Central memory CD8-positive, alpha-beta T cell (primary cell): ENCODE data around the gene CDH12.

Source experiments
- ATAC-seq: fragments of 150-1000 bp; cut with Tn5 transposase; replicated peaks from 2 replicates; pipeline ENCODE4 v1.10.0; 2022; ENCODE audit warnings: mild to moderate bottlenecking, moderate FRiP score, moderate number of reproducible peaks; ENCODE audit not compliant: poor library complexity, severe bottlenecking; ENCODE audit errors: extremely low read depth
- DNase-seq, 2 donors: peaks; one replicate each; pipeline ENCODE4 v3.0.0; 2021; ENCODE audit warnings: low spot score in 2 of 2
- H3K27ac Mint-ChIP-seq: one replicate; pipeline ENCODE4 v1.8.0; 2022; ENCODE audit warnings: low read depth, mild to moderate bottlenecking, moderate library complexity, mixed read lengths
- H3K27me3 Mint-ChIP-seq: one replicate; pipeline ENCODE4 v1.8.0; 2022; ENCODE audit warnings: mixed read lengths
- H3K36me3 Mint-ChIP-seq: one replicate; pipeline ENCODE4 v1.8.0; 2022; ENCODE audit warnings: mild to moderate bottlenecking, moderate library complexity, mixed read lengths; ENCODE audit not compliant: insufficient read depth
- H3K4me1 Mint-ChIP-seq: one replicate; pipeline ENCODE4 v1.8.0; 2022; ENCODE audit warnings: mixed read lengths
- H3K4me3 Mint-ChIP-seq: one replicate; pipeline ENCODE4 v1.8.0; 2022; ENCODE audit warnings: mild to moderate bottlenecking, moderate library complexity, mixed read lengths
- H3K9me3 Mint-ChIP-seq: one replicate; pipeline ENCODE4 v1.8.0; 2022; ENCODE audit warnings: mixed read lengths

The CDH12 gene

DNA sequence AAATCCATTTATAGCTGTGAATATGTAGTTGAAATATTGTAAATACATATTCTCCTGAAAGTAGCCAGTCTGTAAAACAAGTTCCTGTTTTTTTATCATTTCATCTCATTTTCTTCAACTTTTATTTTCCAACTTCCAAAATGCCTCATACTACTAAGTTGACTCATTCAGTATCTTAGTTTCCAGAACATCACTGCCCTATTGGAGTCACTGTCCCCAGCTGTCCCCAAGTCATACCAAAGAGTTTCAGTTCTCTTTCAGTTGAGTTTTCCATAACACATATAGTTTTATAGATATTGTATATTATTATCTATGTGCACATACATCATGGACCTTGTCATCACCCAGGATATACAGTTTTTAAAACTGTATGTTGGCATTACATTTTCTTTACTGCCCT, 261.7 kb downstream of the CDH12 start:
- H3K27ac Mint-ChIP-seq = no peak overlapping the region
- ATAC-seq = no peak
- H3K9me3 Mint-ChIP-seq = peaks cover 32% of the 10 kb centered on the region
- no peak overlapping the region for H3K4me3 Mint-ChIP-seq
- peaks cover 2% of the 10 kb centered on the region for H3K36me3 Mint-ChIP-seq
- no peaks in the 10 kb centered on the region for H3K27me3 Mint-ChIP-seq
- no peaks in the 10 kb centered on the region for H3K4me1 Mint-ChIP-seq
- no peak for DNase-seq

DNA sequence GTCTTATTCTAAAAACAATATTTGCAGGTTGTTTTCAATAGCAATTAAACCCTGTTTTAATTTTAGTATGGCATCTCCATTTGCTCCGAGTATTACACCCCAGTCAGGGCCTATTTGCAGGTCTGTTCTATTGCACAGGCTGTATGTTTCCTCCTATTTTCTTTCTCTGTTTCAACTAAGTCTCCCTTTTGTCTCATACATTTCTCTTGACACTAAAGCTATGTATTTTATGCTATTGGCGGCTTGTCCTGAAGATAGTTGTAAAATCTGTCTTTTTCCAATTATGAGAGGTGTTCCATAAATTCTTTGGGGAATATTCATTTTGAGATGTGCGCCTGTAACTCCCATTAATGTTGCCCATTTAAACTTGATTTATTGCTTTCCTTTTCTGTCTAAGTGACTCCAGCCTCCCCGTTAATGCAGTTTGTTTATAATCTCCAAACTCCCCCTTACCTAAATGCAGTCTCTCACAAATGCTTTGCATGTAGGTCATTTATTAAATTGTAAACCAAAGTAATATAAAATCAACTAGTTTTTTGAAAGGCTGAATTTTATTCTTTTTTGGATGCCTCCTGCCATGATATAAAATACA, 262.4 kb downstream of the CDH12 start:
- Mint-ChIP-seq H3K27ac (no peak overlapping the region), H3K9me3 (peaks cover 32% of the 10 kb centered on the region), H3K4me1 (no peaks in the 10 kb centered on the region), H3K36me3 (peaks cover 2% of the 10 kb centered on the region), H3K4me3 (no peak overlapping the region), H3K27me3 (no peaks in the 10 kb centered on the region)
- DNase-seq = no peak
- ATAC-seq = no peak

DNA sequence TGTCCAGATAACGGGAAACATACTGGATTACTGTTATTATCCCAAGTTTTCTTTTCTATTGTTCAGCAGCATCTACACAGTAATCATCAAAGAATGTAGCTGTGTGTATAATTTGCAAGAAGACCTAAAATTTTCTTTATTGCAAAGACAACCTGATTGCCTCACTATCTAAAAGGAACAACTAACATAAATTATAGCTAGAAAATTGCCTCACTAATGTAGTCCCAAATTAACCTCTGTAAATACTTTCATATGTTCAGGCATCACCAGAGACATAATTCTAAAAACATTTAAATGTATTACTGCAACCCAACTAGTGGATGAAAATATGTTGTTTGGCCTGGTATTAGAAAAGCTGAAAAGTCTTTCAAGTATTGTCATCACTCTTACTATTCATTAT, 275.4 kb downstream of the CDH12 start:
- Mint-ChIP-seq H3K36me3 (no peaks in the 10 kb centered on the region), H3K4me3 (no peak overlapping the region), H3K27me3 (no peaks in the 10 kb centered on the region), H3K4me1 (no peaks in the 10 kb centered on the region), H3K27ac (no peak overlapping the region), H3K9me3 (peaks cover 22% of the 10 kb centered on the region)
- no peak for ATAC-seq
- DNase-seq = no peak

DNA sequence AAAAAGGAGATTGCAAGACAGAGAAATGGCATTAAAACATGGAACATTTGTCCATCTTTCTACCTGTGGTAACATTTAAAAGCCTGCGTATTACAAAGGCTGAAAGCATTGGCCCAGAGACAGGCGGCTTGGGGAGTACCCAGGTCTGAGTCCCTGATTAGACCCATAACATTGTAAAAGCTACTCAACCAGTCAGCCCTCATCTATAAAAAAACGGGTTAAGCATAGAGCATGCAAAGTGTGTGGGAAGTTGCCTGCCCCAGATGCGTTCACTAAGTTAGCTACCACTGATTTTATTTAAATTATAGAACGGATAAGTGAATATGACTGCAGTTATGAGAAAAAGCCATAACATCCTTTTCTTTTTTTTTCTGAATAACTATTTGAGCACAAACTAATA, 276.1 kb downstream of the CDH12 start:
- no peak for ATAC-seq
- Mint-ChIP-seq H3K9me3 (peaks cover 22% of the 10 kb centered on the region), H3K27ac (no peak overlapping the region), H3K4me1 (no peaks in the 10 kb centered on the region), H3K27me3 (no peaks in the 10 kb centered on the region), H3K36me3 (no peaks in the 10 kb centered on the region), H3K4me3 (no peak overlapping the region)
- no peak for DNase-seq

DNA sequence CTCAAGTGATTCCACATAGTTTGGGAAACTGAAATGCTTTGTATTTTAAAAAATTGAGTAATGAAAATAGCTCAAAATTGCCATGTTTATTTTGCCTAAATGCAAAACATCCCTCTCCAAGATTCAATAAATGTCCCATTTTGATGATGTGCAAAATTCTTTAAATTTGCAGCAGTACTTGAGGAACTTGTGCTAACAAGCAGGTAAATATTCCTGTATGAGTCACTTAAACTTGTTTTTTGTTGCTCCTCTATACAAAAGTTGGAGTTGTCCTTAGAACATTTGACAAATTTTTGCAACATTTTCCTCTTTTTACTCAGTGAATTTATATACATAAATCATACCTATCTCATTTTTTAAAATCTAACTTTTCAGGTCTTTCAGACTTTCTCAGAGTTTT, 280.2 kb downstream of the CDH12 start:
- Mint-ChIP-seq H3K27me3 (no peaks in the 10 kb centered on the region), H3K27ac (no peak overlapping the region), H3K4me3 (no peak overlapping the region), H3K36me3 (no peaks in the 10 kb centered on the region), H3K9me3 (peaks cover 32% of the 10 kb centered on the region), H3K4me1 (no peaks in the 10 kb centered on the region)
- ATAC-seq (no peak), DNase-seq (no peak)

DNA sequence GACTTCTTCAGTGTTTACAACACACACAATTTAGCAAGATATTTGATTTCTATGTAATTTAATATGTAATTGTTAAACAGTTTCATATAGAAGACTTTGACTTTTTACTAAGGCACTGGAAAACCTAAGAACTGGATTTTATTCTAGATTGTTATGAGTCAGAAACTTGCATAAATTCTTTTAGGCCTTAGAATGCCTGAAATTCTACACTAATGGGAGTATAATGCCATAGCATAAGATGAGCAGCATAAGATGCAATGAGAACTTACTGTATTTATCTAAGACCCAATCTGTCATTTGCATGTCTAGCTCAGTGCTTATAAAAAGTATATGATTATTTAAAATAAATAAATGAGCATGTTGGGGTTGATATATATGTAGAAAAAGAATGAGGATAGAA, 285.2 kb downstream of the CDH12 start:
- H3K36me3 Mint-ChIP-seq = no peaks in the 10 kb centered on the region
- no peak for ATAC-seq
- peaks cover 24% of the 10 kb centered on the region for H3K9me3 Mint-ChIP-seq
- no peaks in the 10 kb centered on the region for H3K4me1 Mint-ChIP-seq
- no peak for DNase-seq
- H3K4me3 Mint-ChIP-seq = no peak overlapping the region
- no peak overlapping the region for H3K27ac Mint-ChIP-seq
- H3K27me3 Mint-ChIP-seq = no peaks in the 10 kb centered on the region

DNA sequence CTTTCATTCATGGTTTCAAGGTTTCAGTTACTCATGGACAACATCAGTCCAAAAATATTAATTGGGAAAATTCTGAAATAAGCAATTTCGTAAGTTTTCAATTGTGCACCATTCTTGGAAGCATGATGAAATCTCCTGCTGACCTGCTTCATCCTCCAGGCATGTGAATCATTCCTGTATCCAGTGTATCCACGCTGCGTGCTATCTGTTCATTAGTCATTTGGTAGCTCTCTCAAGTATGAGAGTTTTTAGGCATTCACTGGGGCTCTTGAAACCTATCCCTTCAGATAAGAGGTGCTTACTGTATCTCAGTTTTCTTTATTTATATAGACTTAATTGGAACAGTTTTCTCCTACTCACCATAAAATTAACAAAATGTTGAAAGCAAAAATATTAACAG, 293.0 kb downstream of the CDH12 start:
- H3K4me3 Mint-ChIP-seq = no peak overlapping the region
- no peak overlapping the region for H3K27ac Mint-ChIP-seq
- DNase-seq = no peak
- ATAC-seq = no peak
- no peaks in the 10 kb centered on the region for H3K27me3 Mint-ChIP-seq
- H3K9me3 Mint-ChIP-seq = peaks cover 24% of the 10 kb centered on the region
- H3K36me3 Mint-ChIP-seq = no peaks in the 10 kb centered on the region
- no peaks in the 10 kb centered on the region for H3K4me1 Mint-ChIP-seq

DNA sequence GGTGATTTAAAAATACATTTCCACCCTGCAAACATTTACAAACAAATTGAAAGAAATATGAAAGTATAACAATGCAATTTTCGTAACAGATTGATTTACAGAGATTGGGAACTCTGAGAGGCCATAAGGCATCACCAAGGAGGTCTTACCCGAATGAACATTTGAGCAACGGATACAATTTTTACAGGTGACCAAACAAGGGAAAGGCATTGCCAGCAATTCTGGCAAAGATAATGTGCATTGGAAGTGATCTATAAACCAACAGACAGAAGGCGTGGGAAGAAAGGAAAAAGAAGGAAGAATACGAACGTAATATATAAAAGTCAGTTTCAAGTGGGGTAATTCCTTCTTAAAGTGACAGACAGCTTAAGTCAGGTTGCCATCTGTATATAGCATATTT, 295.9 kb downstream of the CDH12 start:
- H3K36me3 Mint-ChIP-seq = no peaks in the 10 kb centered on the region
- DNase-seq = no peak

DNA sequence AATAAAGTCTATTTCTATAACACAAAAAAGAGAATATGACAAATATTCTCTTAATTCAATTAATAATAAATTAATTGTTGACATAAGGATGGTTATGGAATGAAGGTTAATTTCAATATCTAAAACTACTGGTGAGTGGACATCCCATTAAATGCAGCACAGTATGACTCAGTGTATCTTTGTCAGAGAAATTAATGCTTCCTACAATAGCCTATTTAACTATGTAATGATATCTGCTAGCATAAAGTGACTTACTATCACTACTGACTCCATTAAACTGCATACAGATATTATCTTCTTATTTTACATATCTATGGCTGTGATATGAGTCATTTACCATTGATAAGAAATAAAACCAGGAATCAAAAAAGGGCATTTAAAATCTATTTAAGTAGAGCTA, 298.7 kb downstream of the CDH12 start:
- Mint-ChIP-seq H3K27me3 (no peaks in the 10 kb centered on the region), H3K27ac (no peak overlapping the region)
- no peak for ATAC-seq

More for the DNA sequence above, 295.9 kb downstream of the CDH12 start:
- H3K27me3 Mint-ChIP-seq = no peaks in the 10 kb centered on the region
- H3K9me3 Mint-ChIP-seq = peaks cover 16% of the 10 kb centered on the region
- no peak overlapping the region for H3K4me3 Mint-ChIP-seq
- H3K27ac Mint-ChIP-seq = no peak overlapping the region
- no peaks in the 10 kb centered on the region for H3K4me1 Mint-ChIP-seq
- ATAC-seq = no peak

DNA sequence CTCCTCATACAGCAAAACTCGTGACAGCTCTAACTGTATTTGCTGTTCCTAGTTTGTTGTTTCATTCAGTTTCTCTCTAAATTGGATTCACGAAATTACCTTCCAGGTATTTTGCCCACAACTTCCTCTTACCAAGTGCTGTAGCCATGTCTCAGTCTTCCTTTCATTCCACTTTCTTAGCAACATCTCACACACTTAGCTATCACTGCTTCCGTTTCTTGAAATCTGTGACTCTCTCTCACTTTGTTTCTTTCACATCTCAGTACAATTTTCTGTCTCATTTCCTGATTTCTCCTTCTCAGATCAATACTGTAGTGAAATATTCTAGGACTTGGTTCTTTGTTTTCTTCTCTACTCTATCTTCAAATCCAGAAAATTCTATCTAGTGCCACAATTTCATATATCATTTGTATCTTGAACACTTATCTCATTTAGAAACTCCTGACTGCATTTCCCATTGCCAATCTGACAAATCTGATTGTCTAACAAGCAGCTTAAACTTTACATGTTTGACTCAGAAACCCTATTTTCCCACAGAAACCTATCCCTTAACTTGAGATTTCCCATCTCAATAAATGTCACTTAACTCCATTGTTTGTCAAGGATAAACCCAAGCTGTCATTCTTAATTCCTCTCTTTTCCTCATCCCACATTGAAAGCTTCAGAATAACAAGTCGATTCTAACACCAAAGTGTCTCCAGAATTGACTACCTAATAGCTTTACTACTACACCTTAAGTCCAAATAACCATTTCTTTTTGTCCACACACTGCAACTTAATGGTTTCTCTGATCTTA, 303.1 kb downstream of the CDH12 start:
- no peaks in the 10 kb centered on the region for H3K27me3 Mint-ChIP-seq
- no peak overlapping the region for H3K4me3 Mint-ChIP-seq
- DNase-seq (no peak), ATAC-seq (no peak)
- H3K4me1 Mint-ChIP-seq = no peaks in the 10 kb centered on the region
- no peak overlapping the region for H3K27ac Mint-ChIP-seq
- H3K36me3 Mint-ChIP-seq = no peaks in the 10 kb centered on the region
- H3K9me3 Mint-ChIP-seq = peaks cover 27% of the 10 kb centered on the region

More for the DNA sequence above, 298.7 kb downstream of the CDH12 start:
- Mint-ChIP-seq H3K4me3 (no peak overlapping the region), H3K9me3 (peaks cover 31% of the 10 kb centered on the region), H3K4me1 (no peaks in the 10 kb centered on the region), H3K36me3 (no peaks in the 10 kb centered on the region)
- DNase-seq = no peak

DNA sequence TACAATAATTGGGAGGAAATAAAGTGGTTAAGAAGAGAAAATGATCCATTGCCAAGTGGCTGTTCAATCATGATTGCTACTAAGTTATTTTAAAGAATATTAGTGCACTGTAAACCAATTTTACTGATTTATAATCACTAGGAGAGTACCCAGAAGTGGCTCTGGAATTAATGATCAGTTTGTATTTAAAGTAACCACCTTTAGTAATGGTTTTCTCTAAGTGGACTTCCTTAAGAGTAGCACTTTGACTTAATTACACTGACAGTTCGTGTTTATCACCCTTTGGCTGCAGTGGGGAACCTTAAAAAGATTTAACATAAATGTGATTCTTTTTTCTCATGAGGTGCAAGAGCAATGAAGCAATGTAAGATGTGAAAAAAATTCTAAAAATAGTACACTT, 310.8 kb downstream of the CDH12 start:
- H3K4me1 Mint-ChIP-seq = no peaks in the 10 kb centered on the region
- H3K27me3 Mint-ChIP-seq = no peaks in the 10 kb centered on the region
- DNase-seq (no peak), ATAC-seq (no peak)
- no peak overlapping the region for H3K4me3 Mint-ChIP-seq
- H3K9me3 Mint-ChIP-seq = peaks cover 13% of the 10 kb centered on the region
- H3K27ac Mint-ChIP-seq = no peak overlapping the region
- no peaks in the 10 kb centered on the region for H3K36me3 Mint-ChIP-seq

DNA sequence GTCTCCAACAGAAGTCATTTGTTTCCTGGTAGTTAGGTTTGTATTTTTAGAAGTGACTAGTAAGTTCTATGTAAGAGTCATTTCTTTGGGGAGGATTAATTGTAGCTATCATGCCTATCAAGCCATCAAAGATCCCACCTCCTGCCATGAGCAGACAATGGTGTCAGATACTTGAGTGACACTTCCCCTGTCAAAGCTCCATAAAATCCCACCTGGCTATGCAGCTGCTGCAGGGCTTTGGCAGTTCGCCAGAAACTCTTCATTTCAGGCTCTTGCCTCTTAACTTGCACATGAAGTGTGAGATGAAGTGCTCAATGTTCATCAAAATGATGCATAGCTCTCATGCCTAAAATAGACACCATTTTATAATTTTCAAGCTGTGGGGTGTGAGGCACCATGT, 312.1 kb downstream of the CDH12 start:
- Mint-ChIP-seq H3K27ac (no peak overlapping the region), H3K4me3 (no peak overlapping the region), H3K36me3 (no peaks in the 10 kb centered on the region), H3K4me1 (no peaks in the 10 kb centered on the region), H3K27me3 (no peaks in the 10 kb centered on the region), H3K9me3 (peaks cover 13% of the 10 kb centered on the region)
- DNase-seq (no peak), ATAC-seq (no peak)

DNA sequence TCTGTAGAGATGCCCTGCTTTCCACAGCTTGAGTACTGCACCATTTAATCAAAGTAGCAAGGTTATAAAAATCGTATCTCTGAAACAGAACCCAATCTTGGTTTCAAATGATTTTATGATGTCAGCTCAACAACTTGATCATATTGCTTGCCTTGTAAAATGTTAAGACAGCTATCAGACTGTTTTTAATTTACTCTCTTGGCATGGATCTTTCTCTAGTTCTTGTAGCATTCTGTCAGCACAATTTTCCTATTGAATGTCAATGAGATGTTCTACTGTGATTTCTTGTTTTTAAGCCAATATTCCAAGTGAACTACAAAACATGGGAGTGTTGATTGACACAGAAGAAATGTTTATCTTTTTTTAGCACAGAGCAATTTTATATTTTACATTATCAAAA, 313.4 kb downstream of the CDH12 start:
- no peak overlapping the region for H3K27ac Mint-ChIP-seq
- H3K4me1 Mint-ChIP-seq = no peaks in the 10 kb centered on the region
- DNase-seq (no peak), ATAC-seq (no peak)
- no peaks in the 10 kb centered on the region for H3K36me3 Mint-ChIP-seq
- H3K27me3 Mint-ChIP-seq = no peaks in the 10 kb centered on the region
- no peak overlapping the region for H3K4me3 Mint-ChIP-seq
- peaks cover 13% of the 10 kb centered on the region for H3K9me3 Mint-ChIP-seq
